ENCODE data around the gene BTN2A1. TPM values are rescaled to one million over a fixed set of nuclear protein-coding genes. Genes with fewer than 3 reads are reported as not detected.

Gene BTN2A1
- 13.9 and 15.0 TPM in 2 replicates for total RNA-seq (2022)
- percentile 77 among the genes with signal in this experiment for Bru-seq, nascent RNA
- percentile 81 among the genes with signal in this experiment for BruChase-seq, experiment 1, labeled RNA remaining after a 2-hour chase
- BruChase-seq, experiment 2, labeled RNA remaining after a 6-hour chase, result percentile 72 among the genes with signal in this experiment
- long read RNA-seq, partial matches to known transcripts, result 2 of 28 reads
- long read RNA-seq, other reads (novel, unspliced or antisense), result 19 of 28 reads

DNA sequence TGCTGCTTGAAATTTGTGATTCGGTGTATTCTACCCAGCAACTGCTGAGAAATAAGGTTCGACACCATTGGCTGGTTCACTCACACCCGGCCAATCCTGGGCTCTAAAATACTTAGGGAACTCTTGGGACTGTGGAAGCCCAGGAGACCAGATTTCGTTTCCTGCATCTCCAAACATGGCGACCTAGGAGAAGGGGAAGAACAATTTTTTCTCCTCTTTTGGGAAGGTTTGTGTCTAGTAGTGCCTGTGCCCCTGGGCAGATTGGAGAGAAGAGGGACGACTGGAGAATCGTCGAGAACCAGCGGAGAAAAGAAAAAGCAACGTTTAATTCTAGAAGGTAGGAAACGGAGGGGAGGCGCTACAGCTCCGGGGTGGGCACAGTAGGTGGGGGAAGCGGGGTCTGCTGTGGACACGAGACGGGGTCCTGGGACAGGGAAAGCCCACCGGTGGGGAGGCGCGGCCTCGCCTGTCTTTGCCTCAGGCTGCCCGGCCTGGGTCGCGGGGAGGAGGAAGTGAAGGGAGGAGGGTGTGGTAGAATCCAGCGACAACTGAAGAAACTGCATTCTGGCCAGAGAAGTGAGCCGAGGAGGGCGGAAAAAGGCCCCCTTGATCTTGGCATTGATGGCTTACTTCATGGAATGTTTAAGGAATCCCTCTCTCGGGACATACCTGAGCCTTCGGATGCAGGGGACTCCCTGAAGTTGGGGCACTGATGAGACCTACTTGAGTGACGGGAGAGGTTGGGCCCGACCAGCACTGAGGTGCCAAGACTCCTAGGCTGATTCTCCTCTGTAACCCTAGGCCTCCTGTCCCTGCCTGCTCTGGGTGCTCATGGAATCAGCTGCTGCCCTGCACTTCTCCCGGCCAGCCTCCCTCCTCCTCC is at the start of gene BTN2A1:
Gene BTN2A1 (plus strand): TSS at position 150 of the 883 bp plus-strand sequence. CDS start 682 bp downstream, at position 832.
- POLR2A ChIA-PET, result no interaction called here
- DNase-seq, result peak; percentile 81 to 82
- TF ChIP-seq, protein P1, sequence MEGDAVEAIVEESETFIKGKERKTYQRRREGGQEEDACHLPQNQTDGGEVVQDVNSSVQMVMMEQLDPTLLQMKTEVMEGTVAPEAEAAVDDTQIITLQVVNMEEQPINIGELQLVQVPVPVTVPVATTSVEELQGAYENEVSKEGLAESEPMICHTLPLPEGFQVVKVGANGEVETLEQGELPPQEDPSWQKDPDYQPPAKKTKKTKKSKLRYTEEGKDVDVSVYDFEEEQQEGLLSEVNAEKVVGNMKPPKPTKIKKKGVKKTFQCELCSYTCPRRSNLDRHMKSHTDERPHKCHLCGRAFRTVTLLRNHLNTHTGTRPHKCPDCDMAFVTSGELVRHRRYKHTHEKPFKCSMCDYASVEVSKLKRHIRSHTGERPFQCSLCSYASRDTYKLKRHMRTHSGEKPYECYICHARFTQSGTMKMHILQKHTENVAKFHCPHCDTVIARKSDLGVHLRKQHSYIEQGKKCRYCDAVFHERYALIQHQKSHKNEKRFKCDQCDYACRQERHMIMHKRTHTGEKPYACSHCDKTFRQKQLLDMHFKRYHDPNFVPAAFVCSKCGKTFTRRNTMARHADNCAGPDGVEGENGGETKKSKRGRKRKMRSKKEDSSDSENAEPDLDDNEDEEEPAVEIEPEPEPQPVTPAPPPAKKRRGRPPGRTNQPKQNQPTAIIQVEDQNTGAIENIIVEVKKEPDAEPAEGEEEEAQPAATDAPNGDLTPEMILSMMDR (IDR thresholded peaks at IDR 0.05; ENCODE audit: insufficient read depth in 1 of 2, low read depth in 1 of 2, low read length in 1 of 2, severe bottlenecking in 1 of 2, unreplicated experiment in 1 of 2), result no peak
- peaks cover 6% of the 10 kb centered on the region for H3K4me1 Mint-ChIP-seq (ENCODE audit: low read depth, unreplicated experiment)
- peaks cover 29% of the 10 kb centered on the region for H3K36me3 Mint-ChIP-seq (ENCODE audit: insufficient read depth, unreplicated experiment)
- CTCF ChIA-PET, result no interaction called here
- H3K27me3 Mint-ChIP-seq (ENCODE audit: insufficient read depth, unreplicated experiment), result no peaks in the 10 kb centered on the region
- H3K4me3 Mint-ChIP-seq (ENCODE audit: unreplicated experiment), result peak within 1 kb of the TSS; percentile 92
- intact Hi-C loops (cut with micrococcal nuclease; ENCODE audit: unreplicated experiment), result no loop called here
- BruUV-seq (replicated peaks), result TSS peak; percentile 41
- H3K9me3 ChIP-seq, result no peaks in the 10 kb centered on the region
- peak within 1 kb of the TSS; percentile 98 for H3K27ac Mint-ChIP-seq (ENCODE audit: unreplicated experiment)
- H3K9me3 Mint-ChIP-seq (ENCODE audit: unreplicated experiment), result no peaks in the 10 kb centered on the region
- peaks cover 5% of the 10 kb centered on the region for H3K4me1 ChIP-seq
- H3K27me3 ChIP-seq (replicated peaks; ENCODE audit: control insufficient read depth, insufficient read depth, low read length), result no peaks in the 10 kb centered on the region
- peak within 1 kb of the TSS; percentile 84 for H3K4me3 ChIP-seq (ENCODE audit: low read depth, low read length)
- peaks cover 1% of the 10 kb centered on the region; the same call in 1 of the 2 replicates for H3K36me3 ChIP-seq (ENCODE audit: control insufficient read depth, insufficient read depth, low read length)

DNA sequence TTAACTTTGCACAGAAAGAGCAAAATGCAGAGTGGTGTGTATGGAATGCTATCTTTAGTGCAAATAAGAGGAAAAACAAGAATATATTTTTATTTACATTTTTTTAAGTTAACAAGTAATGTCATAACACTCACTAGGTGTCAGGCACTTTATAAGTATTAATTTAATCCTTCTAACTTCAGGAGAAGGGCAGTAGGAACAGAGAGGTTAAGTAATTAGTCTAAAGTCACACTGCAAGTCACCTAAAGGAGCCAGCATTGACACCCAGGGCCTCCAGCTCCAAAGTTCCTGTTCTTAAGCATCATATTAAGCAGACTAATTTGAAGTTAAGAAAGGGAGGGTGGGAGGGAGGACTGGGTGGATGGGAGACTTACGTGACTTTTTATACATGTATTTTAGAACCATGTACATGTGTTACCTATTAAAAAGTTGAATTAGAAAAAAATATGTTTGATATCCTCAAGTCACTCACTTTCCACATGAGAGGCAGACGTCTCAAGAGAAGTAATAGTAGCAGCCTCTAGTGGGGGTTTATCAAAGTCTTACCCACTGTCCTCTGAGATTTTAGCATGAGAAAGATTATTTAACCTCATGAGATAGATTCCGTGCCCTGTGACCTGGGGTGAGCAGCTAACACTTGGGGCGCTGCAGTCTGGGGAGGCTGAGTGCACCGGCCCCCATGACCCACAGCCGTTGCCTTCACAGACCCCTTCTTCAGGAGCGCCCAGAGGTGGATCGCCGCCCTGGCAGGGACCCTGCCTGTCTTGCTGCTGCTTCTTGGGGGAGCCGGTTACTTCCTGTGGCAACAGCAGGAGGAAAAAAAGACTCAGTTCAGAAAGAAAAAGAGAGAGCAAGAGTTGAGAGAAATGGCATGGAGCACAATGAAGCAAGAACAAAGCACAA is 48.7 kb upstream of the BTN2A1 start:
- no peak overlapping the region for H3K27ac Mint-ChIP-seq (ENCODE audit: unreplicated experiment)
- no TSS peak for BruUV-seq (replicated peaks)

More for the DNA sequence above, 48.7 kb upstream of the BTN2A1 start:
- Histone ChIP-seq H3K9me3 (no peaks in the 10 kb centered on the region), H3K36me3 (ENCODE audit: control insufficient read depth, insufficient read depth, low read length) (no peaks in the 10 kb centered on the region), H3K4me3 (ENCODE audit: low read depth, low read length) (no peak overlapping the region), H3K4me1 (no peaks in the 10 kb centered on the region), H3K27me3 (replicated peaks; ENCODE audit: control insufficient read depth, insufficient read depth, low read length) (no peaks in the 10 kb centered on the region)
- ChIA-PET CTCF (no interaction called here), POLR2A (no interaction called here)
- intact Hi-C loops (cut with micrococcal nuclease; ENCODE audit: unreplicated experiment), result no loop called here
- H3K36me3 Mint-ChIP-seq (ENCODE audit: insufficient read depth, unreplicated experiment), result no peaks in the 10 kb centered on the region
- DNase-seq, result no peak
- H3K4me1 Mint-ChIP-seq (ENCODE audit: low read depth, unreplicated experiment), result no peaks in the 10 kb centered on the region
- no peaks in the 10 kb centered on the region for H3K9me3 Mint-ChIP-seq (ENCODE audit: unreplicated experiment)
- no peak overlapping the region for H3K4me3 Mint-ChIP-seq (ENCODE audit: unreplicated experiment)
- no peaks in the 10 kb centered on the region for H3K27me3 Mint-ChIP-seq (ENCODE audit: insufficient read depth, unreplicated experiment)
- TF ChIP-seq, protein P1 (IDR thresholded peaks at IDR 0.05; ENCODE audit: insufficient read depth in 1 of 2, low read depth in 1 of 2, low read length in 1 of 2, severe bottlenecking in 1 of 2, unreplicated experiment in 1 of 2), result no peak
